KMS-11 (cell line): ENCODE results near the gene SDK2.

Experiments
- H2AFZ ChIP-seq: fragments of 200-600 bp; sonication (generic); 2 replicates; pipeline ENCODE4 v1.6.1; 2016; ENCODE audit warnings: antibody characterized with exemption, mixed run types, low read depth
- H3K27ac ChIP-seq: fragments of 200-600 bp; sonication (generic); 2 replicates; pipeline ENCODE4 v1.6.1; 2016; ENCODE audit warnings: mild to moderate bottlenecking, mixed run types
- H3K27me3 ChIP-seq: fragments of 200-600 bp; sonication (generic); 2 replicates; pipeline ENCODE4 v1.6.1; 2017; ENCODE audit warnings: mild to moderate bottlenecking, low read depth, mixed run types, moderate library complexity; ENCODE audit not compliant: insufficient read depth
- H3K36me3 ChIP-seq: fragments of 200-600 bp; sonication (generic); 2 replicates; pipeline ENCODE4 v1.6.1; 2017; ENCODE audit warnings: mild to moderate bottlenecking, mixed run types; ENCODE audit not compliant: insufficient read depth
- H3K4me1 ChIP-seq: fragments of 200-600 bp; sonication (generic); 2 replicates; pipeline ENCODE4 v1.6.1; 2016; ENCODE audit warnings: mild to moderate bottlenecking, low read depth, mixed run types; ENCODE audit not compliant: poor library complexity, severe bottlenecking
- H3K4me2 ChIP-seq: fragments of 200-600 bp; sonication (generic); 2 replicates; pipeline ENCODE4 v1.7.0; 2016; ENCODE audit warnings: mild to moderate bottlenecking, mixed run types
- H3K4me3 ChIP-seq: fragments of 200-600 bp; sonication (generic); IDR thresholded peaks from 2 replicates; pipeline ENCODE4 v1.6.1; 2017; ENCODE audit warnings: low read depth, low read length, mixed read lengths; ENCODE audit not compliant: insufficient read depth
- H3K79me2 ChIP-seq: fragments of 200-600 bp; sonication (generic); 2 replicates; pipeline ENCODE4 v1.6.1; 2016; ENCODE audit warnings: low read depth, mixed run types; ENCODE audit not compliant: insufficient read depth
- H3K9ac ChIP-seq: fragments of 200-600 bp; sonication (generic); 2 replicates; pipeline ENCODE4 v1.6.1; 2016; ENCODE audit warnings: mild to moderate bottlenecking, mixed run types
- H4K20me1 ChIP-seq: fragments of 200-600 bp; sonication (generic); 2 replicates; pipeline ENCODE4 v1.6.1; 2016; ENCODE audit warnings: mild to moderate bottlenecking, mixed run types; ENCODE audit not compliant: insufficient read depth
- CTCF ChIP-seq: fragments of 200-600 bp; sonication (generic); conservative IDR thresholded peaks from 2 replicates; pipeline ENCODE4 v1.6.1; 2017; ENCODE audit warnings: low read depth, mild to moderate bottlenecking, antibody characterized with exemption, low read length, moderate library complexity, mixed read lengths

SDK2 gene

GRCh38 chr17:73379826-73380225, 264.4 kb downstream of the SDK2 start:
- no peak overlapping the region for H3K4me2 ChIP-seq
- H2AFZ ChIP-seq: no peak overlapping the region
- H3K4me1 ChIP-seq: no peaks in the 10 kb centered on the region
- no peak overlapping the region for H3K4me3 ChIP-seq
- peaks cover 31% of the 10 kb centered on the region for H3K27me3 ChIP-seq
- no peaks in the 10 kb centered on the region for H4K20me1 ChIP-seq
- no peaks in the 10 kb centered on the region for H3K36me3 ChIP-seq
- no peak for TF ChIP-seq CTCF
- no peaks in the 10 kb centered on the region for H3K79me2 ChIP-seq
- no peak overlapping the region for H3K9ac ChIP-seq
- no peak overlapping the region for H3K27ac ChIP-seq

- H2AFZ ChIP-seq: no peak overlapping the region
- peaks cover 25% of the 10 kb centered on the region for H3K27me3 ChIP-seq
- no peak overlapping the region for H3K4me3 ChIP-seq
- no peak overlapping the region for H3K4me2 ChIP-seq
- no peak overlapping the region for H3K27ac ChIP-seq
- H3K9ac ChIP-seq: no peak overlapping the region
- no peaks in the 10 kb centered on the region for H4K20me1 ChIP-seq
- H3K79me2 ChIP-seq: no peaks in the 10 kb centered on the region
- no peak for TF ChIP-seq CTCF
- H3K4me1 ChIP-seq: no peaks in the 10 kb centered on the region
- H3K36me3 ChIP-seq: no peaks in the 10 kb centered on the region
Observed at GRCh38 chr17:73378974-73379470, 265.2 kb downstream of the SDK2 start.

GRCh38 chr17:73376636-73377035, 267.6 kb downstream of the SDK2 start:
- H3K79me2 ChIP-seq: no peaks in the 10 kb centered on the region

GRCh38 chr17:73376152-73376551, 268.1 kb downstream of the SDK2 start:
- Histone ChIP-seq H3K27me3 (0 out of 2 replicates have a peak, but pooled peaks cover 4% of the 10 kb centered on the region), H3K9ac (no peak overlapping the region), H2AFZ (no peak overlapping the region), H3K36me3 (no peaks in the 10 kb centered on the region), H4K20me1 (no peaks in the 10 kb centered on the region), H3K4me1 (no peaks in the 10 kb centered on the region), H3K79me2 (no peaks in the 10 kb centered on the region), H3K27ac (no peak overlapping the region), H3K4me3 (no peak overlapping the region), H3K4me2 (no peak overlapping the region)
- TF ChIP-seq CTCF: no peak

More at GRCh38 chr17:73376636-73377035, 267.6 kb downstream of the SDK2 start:
- Histone ChIP-seq H3K4me1 (no peaks in the 10 kb centered on the region), H3K4me2 (no peak overlapping the region), H3K9ac (no peak overlapping the region), H3K4me3 (no peak overlapping the region), H3K36me3 (no peaks in the 10 kb centered on the region), H2AFZ (no peak overlapping the region), H3K27ac (no peak overlapping the region), H3K27me3 (0 out of 2 replicates have a peak, but pooled peaks cover 7% of the 10 kb centered on the region), H4K20me1 (no peaks in the 10 kb centered on the region)
- no peak for TF ChIP-seq CTCF
